HUES64 (cell line): ENCODE results near the gene UQCRC1.
A peak's percentile ranks its signal among the peaks of the same experiment; 100 is the strongest.

Experiments used
- H3K27ac ChIP-seq: 2 replicates; pipeline ENCODE4 v1.7.0; 2013; ENCODE audit warnings: low read depth, low read length, inconsistent platforms
- H3K27me3 ChIP-seq: 2 replicates; pipeline ENCODE4 v1.6.1; 2013; ENCODE audit warnings: mild to moderate bottlenecking, low read length; ENCODE audit not compliant: insufficient read depth
- H3K36me3 ChIP-seq: 2 replicates; pipeline ENCODE4 v1.6.1; 2013; ENCODE audit warnings: mild to moderate bottlenecking, low read length; ENCODE audit not compliant: insufficient read depth
- H3K4me1 ChIP-seq: 2 replicates; pipeline ENCODE4 v1.6.1; 2013; ENCODE audit warnings: mild to moderate bottlenecking, low read length, moderate library complexity; ENCODE audit not compliant: insufficient read depth
- H3K4me3 ChIP-seq: 2 replicates; pipeline ENCODE4 v1.5.1; 2013; ENCODE audit warnings: mild to moderate bottlenecking, low read length, moderate library complexity
- H3K9ac ChIP-seq: 2 replicates; pipeline ENCODE4 v1.6.1; 2013; ENCODE audit warnings: mild to moderate bottlenecking, low read depth, low read length
- H3K9me3 ChIP-seq: 2 replicates; pipeline ENCODE4 v1.6.1; 2013; ENCODE audit warnings: low read depth, low read length; ENCODE audit not compliant: insufficient read depth
- WGBS: fragments of 150-250, 120-280 bp; methylation state at CpG from one replicate; pipeline ENCODE4 v1.1.7; 2013; ENCODE audit warnings: missing lambda C conversion rate; 5-methylcytosine and 5-hydroxymethylcytosine counted together

Gene UQCRC1

DNA sequence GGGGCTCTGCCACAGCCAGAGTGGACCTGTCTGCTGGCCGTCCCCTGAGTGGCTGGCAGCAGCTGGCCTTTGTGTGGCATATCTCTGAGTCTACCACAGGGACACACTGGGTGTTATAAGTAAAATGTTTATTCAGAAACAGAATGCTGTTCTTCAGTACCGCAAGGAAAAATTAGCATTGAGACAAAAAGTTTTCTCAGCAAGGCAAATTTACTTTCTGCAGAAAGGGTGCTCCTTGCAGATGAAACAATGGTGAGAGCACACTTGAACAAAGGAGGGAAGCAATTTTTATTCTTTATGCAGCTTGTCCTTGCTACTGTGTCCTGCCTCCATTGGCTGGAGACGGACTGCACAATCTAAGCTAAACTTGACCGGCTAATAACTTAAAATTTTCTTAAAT, 8.1 kb upstream of the UQCRC1 start:
- H3K27me3 ChIP-seq, result no peaks in the 10 kb centered on the region
- no peak overlapping the region for H3K27ac ChIP-seq
- peaks cover 31% of the 10 kb centered on the region for H3K36me3 ChIP-seq
- 96% methylated on average over 4 of the region's 4 CpGs for WGBS
- no peaks in the 10 kb centered on the region for H3K4me1 ChIP-seq
- no peak overlapping the region for H3K4me3 ChIP-seq
- H3K9ac ChIP-seq, result no peak overlapping the region
- peaks cover 18% of the 10 kb centered on the region for H3K9me3 ChIP-seq

DNA sequence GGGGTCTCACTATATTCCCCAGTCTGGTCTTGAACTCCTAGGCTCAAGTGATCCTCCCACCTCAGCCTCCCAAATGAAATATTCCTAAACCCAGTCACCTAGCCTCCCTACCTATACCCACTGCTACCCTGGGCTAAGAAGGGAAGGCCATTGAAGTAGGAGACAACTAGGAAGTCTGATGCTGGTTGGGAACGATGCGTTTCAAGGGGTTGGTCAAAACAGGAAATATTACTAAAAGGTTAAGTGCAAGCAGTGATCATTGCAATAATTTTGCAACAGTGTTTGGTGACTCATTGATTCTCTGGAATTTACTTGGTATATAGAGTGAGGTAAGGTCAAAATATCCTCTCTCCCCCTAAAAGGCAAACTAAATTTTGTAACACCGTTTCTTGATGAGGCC, 4.6 kb upstream of the UQCRC1 start:
- Histone ChIP-seq H3K4me1 (no peaks in the 10 kb centered on the region), H3K9ac (no peak overlapping the region), H3K36me3 (peaks cover 24% of the 10 kb centered on the region), H3K4me3 (no peak overlapping the region), H3K9me3 (peaks cover 18% of the 10 kb centered on the region), H3K27ac (no peak overlapping the region), H3K27me3 (no peaks in the 10 kb centered on the region)
- 96% methylated on average over 3 of the region's 3 CpGs for WGBS

DNA sequence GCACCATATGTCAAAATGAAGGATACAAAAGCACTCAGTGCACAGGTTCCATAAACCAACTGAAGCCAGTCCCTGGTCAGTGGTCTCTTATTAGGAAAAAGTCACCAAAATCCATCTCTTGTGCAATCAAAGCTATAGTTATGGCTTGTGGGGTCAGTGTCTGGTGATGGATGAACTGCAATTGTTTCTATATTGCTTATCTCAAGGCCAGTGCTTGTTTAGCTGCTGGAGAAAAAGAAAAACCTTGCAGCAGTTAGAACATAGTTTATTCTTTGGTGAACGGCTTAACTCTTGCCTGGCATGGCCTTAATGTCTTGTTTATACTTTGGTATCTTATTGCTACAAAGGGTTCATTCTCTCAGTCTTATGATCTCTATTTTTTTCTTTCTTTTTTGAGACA, 2.9 kb upstream of the UQCRC1 start:
- Histone ChIP-seq H3K36me3 (peaks cover 19% of the 10 kb centered on the region), H3K4me1 (peaks cover 5% of the 10 kb centered on the region; the same call in 1 of the 2 replicates), H3K4me3 (no peak overlapping the region), H3K27me3 (no peaks in the 10 kb centered on the region), H3K9me3 (peaks cover 10% of the 10 kb centered on the region), H3K9ac (no peak overlapping the region), H3K27ac (no peak overlapping the region)
- WGBS, result 100% methylated on average over 1 of the region's 1 CpG

DNA sequence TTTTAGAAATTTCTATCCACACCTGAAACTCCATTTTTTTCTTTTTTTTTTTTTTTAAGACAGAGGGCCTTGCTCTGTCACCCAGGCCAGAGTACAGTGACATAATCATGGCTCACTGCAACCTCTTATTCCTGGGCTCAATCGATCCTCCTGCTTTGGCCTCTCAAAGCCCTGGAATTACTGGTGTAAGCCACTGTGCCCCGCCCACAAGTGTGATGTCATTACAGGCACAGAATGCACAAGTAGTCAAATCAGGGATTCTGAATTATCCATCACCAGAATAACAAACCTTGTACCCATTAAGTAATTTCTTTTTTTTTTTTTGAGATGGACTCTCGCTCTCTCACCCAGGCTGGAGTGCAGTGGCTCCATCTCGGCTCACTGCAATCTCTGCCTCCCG, 1.9 kb downstream of the UQCRC1 start:
- Histone ChIP-seq H3K9me3 (no peaks in the 10 kb centered on the region), H3K9ac (no peak overlapping the region), H3K36me3 (peaks cover 55% of the 10 kb centered on the region), H3K27ac (no peak overlapping the region), H3K4me1 (peaks cover 5% of the 10 kb centered on the region; the same call in 1 of the 2 replicates), H3K27me3 (no peaks in the 10 kb centered on the region), H3K4me3 (no peak overlapping the region)
- WGBS, result 95% methylated on average over 5 of the region's 5 CpGs

DNA sequence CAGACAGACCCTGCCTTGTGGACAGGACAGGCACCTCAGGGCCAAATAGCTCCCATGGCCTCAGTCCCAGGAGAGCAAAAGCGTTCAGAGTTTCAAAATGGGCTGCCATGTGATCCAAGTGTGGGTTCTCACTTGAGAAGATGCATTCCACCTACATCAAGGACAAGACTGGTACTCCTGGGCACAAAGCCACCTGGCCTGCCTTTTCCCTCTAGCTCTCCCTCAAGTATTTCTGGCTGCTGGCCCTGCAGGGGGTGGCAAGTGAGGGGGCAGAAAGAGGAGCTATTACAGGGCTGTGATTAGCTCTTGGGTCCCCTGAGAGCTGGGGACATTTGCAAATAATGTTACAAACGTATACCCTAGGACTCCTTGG, 7.8 kb downstream of the UQCRC1 start:
- 91% methylated on average over 2 of the region's 2 CpGs for WGBS
- H3K9ac ChIP-seq, result no peak overlapping the region
- H3K27ac ChIP-seq, result no peak overlapping the region
- peaks cover 90% of the 10 kb centered on the region for H3K36me3 ChIP-seq
- H3K4me3 ChIP-seq, result no peak overlapping the region
- no peaks in the 10 kb centered on the region for H3K4me1 ChIP-seq
- no peaks in the 10 kb centered on the region for H3K9me3 ChIP-seq
- H3K27me3 ChIP-seq, result no peaks in the 10 kb centered on the region

DNA sequence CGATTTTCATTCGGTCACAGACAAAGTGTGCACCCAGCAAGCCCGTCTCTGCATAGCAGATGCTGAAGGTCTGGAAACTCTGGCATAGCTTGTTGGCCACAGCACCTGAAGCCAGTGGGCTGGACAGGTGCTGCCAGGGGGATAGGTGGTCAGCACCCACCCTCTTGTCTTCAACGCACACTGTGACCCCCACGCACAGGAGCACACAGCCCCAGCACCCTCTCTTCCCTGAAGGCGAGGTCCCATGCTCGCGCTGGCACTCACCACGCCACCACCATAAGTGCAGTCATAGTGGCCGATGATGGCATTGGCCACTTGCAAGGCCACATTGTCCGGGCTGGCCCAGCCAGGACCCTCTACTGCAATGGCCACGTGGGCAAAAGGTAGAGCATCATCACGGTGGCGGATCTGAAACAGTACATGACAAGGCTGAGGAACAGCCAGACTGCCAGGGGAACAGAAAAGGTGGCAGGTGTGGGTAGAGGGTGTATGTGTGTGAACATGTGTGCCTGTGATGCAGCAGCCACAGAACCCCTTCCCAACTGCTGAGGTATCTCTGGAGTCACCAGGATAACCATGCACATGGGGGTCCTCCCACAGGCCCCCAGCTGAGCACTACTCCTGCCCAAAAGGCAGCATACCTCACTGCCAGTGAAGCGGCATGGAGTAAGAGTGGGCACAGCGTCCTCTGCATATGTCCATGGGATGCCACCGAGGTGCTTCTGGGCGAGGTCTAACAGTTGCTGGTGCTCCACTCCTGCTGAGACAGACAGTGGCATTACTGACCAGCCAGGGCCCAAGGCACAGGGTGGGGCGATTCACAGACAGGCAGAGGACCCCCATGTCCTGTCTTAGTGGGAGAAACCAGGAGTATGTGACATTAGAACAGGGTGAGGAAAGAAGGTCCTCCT, 8.5 kb downstream of the UQCRC1 start:
- H3K4me1 ChIP-seq, result peaks cover 6% of the 10 kb centered on the region
- no peak overlapping the region for H3K27ac ChIP-seq
- no peaks in the 10 kb centered on the region for H3K27me3 ChIP-seq
- no peak overlapping the region for H3K9ac ChIP-seq
- WGBS, result 95% methylated on average over 19 of the region's 19 CpGs
- peaks cover 83% of the 10 kb centered on the region for H3K36me3 ChIP-seq
- no peak overlapping the region for H3K4me3 ChIP-seq
- H3K9me3 ChIP-seq, result no peaks in the 10 kb centered on the region

DNA sequence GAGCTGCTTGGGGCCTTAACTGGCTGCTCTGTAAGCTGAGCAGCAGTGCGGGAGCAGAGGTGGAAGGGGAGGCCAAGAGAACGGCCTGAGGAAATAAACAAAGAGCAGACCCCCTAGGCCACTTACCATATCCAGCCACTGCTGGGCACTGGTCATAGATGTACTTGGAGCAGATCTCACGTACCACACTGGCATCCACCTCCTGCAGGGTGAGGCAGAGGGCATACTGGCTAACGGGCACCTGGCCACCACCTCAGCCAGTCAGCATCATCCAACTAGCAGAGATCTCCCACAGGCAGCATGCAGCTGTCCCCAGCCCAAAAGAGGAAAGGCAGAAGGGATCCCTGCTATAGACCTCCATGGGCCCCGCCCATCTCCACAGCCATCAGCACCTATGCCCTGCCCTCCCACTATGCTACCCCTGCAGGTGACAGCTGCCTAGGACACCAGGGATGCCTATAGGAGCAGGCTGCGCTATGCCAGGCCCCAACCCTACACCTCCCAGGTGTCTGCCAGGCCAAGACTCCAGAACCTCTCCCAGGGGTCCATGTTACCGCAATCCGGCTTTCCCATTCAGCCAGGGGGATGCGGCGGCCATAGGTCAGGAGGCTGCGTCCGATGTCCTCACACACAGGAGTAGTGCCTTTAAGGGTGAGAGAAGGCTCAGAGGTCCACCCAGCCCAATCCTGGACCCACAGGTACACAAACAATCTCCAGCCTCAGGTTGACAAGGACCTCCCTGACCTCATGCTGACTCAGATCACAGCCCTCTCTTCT, 9.7 kb downstream of the UQCRC1 start:
- WGBS, result 91% methylated on average over 12 of the region's 12 CpGs
- H3K9ac ChIP-seq, result no peak overlapping the region

DNA sequence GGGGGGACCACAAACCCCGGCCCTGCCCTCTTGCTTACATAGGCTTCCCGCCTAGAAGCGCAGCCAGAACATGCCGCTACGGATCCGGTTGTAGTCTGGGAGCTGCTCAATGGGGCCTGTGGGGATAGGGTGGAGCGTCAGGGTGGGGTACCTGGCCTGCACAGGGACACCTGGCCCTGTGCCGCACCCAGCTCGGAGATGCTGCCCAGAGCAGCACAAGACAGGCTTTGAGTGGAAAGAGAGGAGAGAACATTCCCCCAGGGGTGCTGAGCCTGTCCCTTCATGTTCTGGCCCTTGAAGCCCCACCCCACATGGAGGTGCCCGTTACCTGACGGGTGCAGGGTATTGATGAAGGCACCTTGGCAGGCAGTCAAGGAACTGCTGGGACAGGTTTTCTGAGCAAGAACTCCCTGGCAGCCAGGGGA, 10.4 kb downstream of the UQCRC1 start:
- 94% methylated on average over 11 of the region's 11 CpGs for WGBS
- H3K4me1 ChIP-seq, result peaks cover 17% of the 10 kb centered on the region
- H3K27ac ChIP-seq, result peak overlapping the region; percentile 16; the same call in 1 of the 2 replicates
- H3K36me3 ChIP-seq, result peaks cover 64% of the 10 kb centered on the region
- H3K27me3 ChIP-seq, result peaks cover 10% of the 10 kb centered on the region; the same call in 1 of the 2 replicates
- no peak overlapping the region for H3K9ac ChIP-seq
- H3K4me3 ChIP-seq, result no peak overlapping the region
- no peaks in the 10 kb centered on the region for H3K9me3 ChIP-seq

More for the DNA sequence above, 9.7 kb downstream of the UQCRC1 start:
- no peak overlapping the region for H3K27ac ChIP-seq
- H3K4me1 ChIP-seq, result peaks cover 12% of the 10 kb centered on the region
- no peak overlapping the region for H3K4me3 ChIP-seq
- peaks cover 4% of the 10 kb centered on the region; the same call in 1 of the 2 replicates for H3K27me3 ChIP-seq
- H3K9me3 ChIP-seq, result no peaks in the 10 kb centered on the region
- peaks cover 70% of the 10 kb centered on the region for H3K36me3 ChIP-seq

DNA sequence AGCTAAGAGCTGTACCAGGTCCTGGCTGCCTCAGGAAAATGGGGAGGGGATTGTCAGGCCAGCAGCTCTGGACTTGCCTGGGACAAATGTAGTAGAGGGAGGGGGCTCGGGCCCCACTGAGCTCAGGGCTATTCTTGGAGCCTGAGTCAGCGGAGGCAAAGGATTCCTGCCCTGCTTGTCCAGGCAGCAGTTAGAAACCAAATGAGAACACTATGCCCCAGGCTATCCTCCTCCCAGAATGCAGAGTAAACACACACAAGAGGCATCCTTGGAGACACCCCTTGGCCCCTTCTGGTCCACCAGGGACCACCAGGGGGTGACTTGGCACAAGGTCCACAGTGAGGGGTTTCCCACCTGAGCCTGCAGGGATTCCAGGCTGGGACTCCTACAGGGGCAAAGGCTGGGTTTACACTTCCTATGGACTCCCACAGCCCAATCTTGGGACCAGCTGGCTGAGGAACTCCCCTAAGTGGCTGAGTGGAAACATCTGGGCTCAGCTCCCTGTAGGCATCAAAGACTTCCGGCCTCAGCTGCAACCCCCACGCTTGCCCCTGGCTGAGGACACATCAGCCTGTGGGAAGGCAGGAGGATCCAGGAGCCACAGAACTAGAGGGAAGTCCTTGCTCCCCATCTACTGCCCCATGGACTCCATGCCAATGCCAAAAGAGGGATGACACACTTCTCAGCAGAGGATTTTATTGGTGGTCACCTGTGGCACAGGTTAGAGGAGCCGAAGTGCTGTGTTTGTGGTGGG, 10.9 kb downstream of the UQCRC1 start:
- Histone ChIP-seq H3K4me1 (peaks cover 19% of the 10 kb centered on the region), H3K4me3 (no peak overlapping the region), H3K27ac (peak overlapping the region; percentile 54), H3K36me3 (peaks cover 58% of the 10 kb centered on the region), H3K27me3 (peaks cover 16% of the 10 kb centered on the region; the same call in 1 of the 2 replicates), H3K9me3 (no peaks in the 10 kb centered on the region), H3K9ac (no peak overlapping the region)
- WGBS, result 79% methylated on average over 5 of the region's 5 CpGs

DNA sequence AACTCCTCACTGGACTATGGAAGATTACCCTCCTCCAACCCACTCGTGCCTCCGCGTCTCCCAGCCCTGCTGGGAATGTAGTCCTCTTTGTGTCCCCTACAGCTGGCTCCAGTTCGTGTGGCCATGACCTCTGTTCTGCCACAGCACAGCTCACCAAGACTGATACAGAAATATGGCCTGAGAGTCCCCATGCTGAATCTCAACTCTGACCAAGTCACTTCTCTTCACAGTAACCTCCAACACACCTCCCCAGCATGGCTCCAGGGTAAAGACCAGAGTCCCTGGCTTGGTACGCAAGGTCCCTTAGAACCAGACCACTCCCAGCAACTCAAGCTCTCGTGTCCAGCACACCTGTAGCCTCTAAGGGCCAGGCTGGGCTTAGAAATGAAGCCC, 12.0 kb downstream of the UQCRC1 start:
- no peak overlapping the region for H3K27ac ChIP-seq
- 95% methylated on average over 6 of the region's 6 CpGs for WGBS
- H3K9me3 ChIP-seq, result no peaks in the 10 kb centered on the region
- no peak overlapping the region for H3K4me3 ChIP-seq
- peaks cover 17% of the 10 kb centered on the region; the same call in 1 of the 2 replicates for H3K27me3 ChIP-seq
- peaks cover 47% of the 10 kb centered on the region for H3K36me3 ChIP-seq
- peaks cover 19% of the 10 kb centered on the region for H3K4me1 ChIP-seq
- H3K9ac ChIP-seq, result no peak overlapping the region
